OCI-LY7 (cell line): ENCODE results near the gene GABARAPL2. TPM values are rescaled to one million over a fixed set of nuclear protein-coding genes. Genes with fewer than 3 reads are reported as not detected.
A peak's percentile ranks its signal among the peaks of the same experiment; 100 is the strongest.

Experiments used
- BruUV-seq: library from RNA; stranded (reverse); fragments of 400-500 nt; replicated peaks from 2 replicates; lab custom pipeline; 2021; lab: Mats Ljungman, UMichigan
- CTCF ChIA-PET: fragments of 300-600 bp; sonication (Branson Sonifier 250); formaldehyde crosslinking; loops from one replicate; lab custom pipeline; 2022; ENCODE audit warnings: antibody characterized with exemption; ENCODE audit not compliant: unreplicated experiment; lab: Charles Lee
- POLR2A ChIA-PET: fragments of 300-600 bp; sonication (Branson Sonifier 250); formaldehyde crosslinking; loops from one replicate; lab custom pipeline; 2022; ENCODE audit warnings: antibody characterized with exemption; lab: Charles Lee
- DNase-seq: peaks from one replicate; pipeline ENCODE4 v3.0.0-alpha.2; 2015; ENCODE audit warnings: low spot score
- H2AFZ ChIP-seq: fragments of 200-600 bp; sonication (generic), shearing (Covaris generic); 2 replicates; pipeline ENCODE4 v1.6.1; 2014; ENCODE audit warnings: mild to moderate bottlenecking, antibody characterized with exemption, low read length, moderate library complexity
- H3K27ac ChIP-seq: fragments of 200-600 bp; sonication (generic); 2 replicates; pipeline ENCODE4 v1.5.1; 2014; ENCODE audit warnings: mixed run types, low read depth, mild to moderate bottlenecking, moderate library complexity, low read length, inconsistent platforms; ENCODE audit not compliant: poor library complexity, severe bottlenecking
- H3K36me3 ChIP-seq: fragments of 200-600 bp; sonication (generic); 2 replicates; pipeline ENCODE4 v1.6.1; 2014; ENCODE audit warnings: mild to moderate bottlenecking, antibody characterized with exemption, low read length, moderate library complexity, mixed read lengths; ENCODE audit not compliant: insufficient read depth
- H3K4me1 ChIP-seq: fragments of 200-600 bp; sonication (generic); 2 replicates; pipeline ENCODE4 v1.5.1; 2014; ENCODE audit warnings: mild to moderate bottlenecking, low read length; ENCODE audit not compliant: insufficient read depth, poor library complexity, severe bottlenecking
- H3K4me2 ChIP-seq: fragments of 200-600 bp; sonication (generic); 2 replicates; pipeline ENCODE4 v1.6.1; 2014; ENCODE audit warnings: mild to moderate bottlenecking, low read length
- H3K4me3 ChIP-seq: fragments of 200-600 bp; sonication (generic); 2 replicates; pipeline ENCODE4 v1.5.1; 2014; ENCODE audit warnings: mild to moderate bottlenecking, low read depth, low read length; ENCODE audit not compliant: poor library complexity, severe bottlenecking
- H3K79me2 ChIP-seq: fragments of 200-600 bp; sonication (generic); 2 replicates; pipeline ENCODE4 v1.6.1; 2016; ENCODE audit warnings: low read depth, mild to moderate bottlenecking, low read length, moderate library complexity, mixed read lengths; ENCODE audit not compliant: insufficient read depth
- H3K9me2 ChIP-seq: fragments of 200-600 bp; sonication (generic); 2 replicates; pipeline ENCODE4 v1.6.1; 2016; ENCODE audit warnings: mild to moderate bottlenecking, low read length, mixed read lengths; ENCODE audit not compliant: insufficient read depth
- H3K9me3 ChIP-seq: fragments of 200-600 bp; sonication (generic); 2 replicates; pipeline ENCODE4 v1.6.1; 2014; ENCODE audit warnings: mild to moderate bottlenecking, mixed run types, low read length, mixed read lengths
- H4K20me1 ChIP-seq: fragments of 200-600 bp; sonication (generic); 2 replicates; pipeline ENCODE4 v1.6.1; 2014; ENCODE audit warnings: mild to moderate bottlenecking, antibody characterized with exemption, low read length, moderate library complexity, mixed read lengths; ENCODE audit not compliant: insufficient read depth
- CTCF ChIP-seq: fragments of 200-600 bp; sonication (generic); conservative IDR thresholded peaks from 2 replicates; pipeline ENCODE4 v1.5.1; 2014; ENCODE audit warnings: mild to moderate bottlenecking, antibody characterized with exemption, low read length, moderate library complexity, mixed read lengths
- EZH2phosphoT487 ChIP-seq: fragments of 200-600 bp; sonication (generic); IDR thresholded peaks from 2 replicates; pipeline ENCODE4 v1.6.1; 2018; ENCODE audit warnings: low read depth, borderline replicate concordance, mild to moderate bottlenecking, mixed run types, antibody characterized with exemption, low read length, moderate library complexity, mixed read lengths
- intact Hi-C: fragments of 100-400 bp; cut with micrococcal nuclease; formaldehyde crosslinking; loops from one replicate; pipeline ENCODE4 v1.10.0; 2022; ENCODE audit not compliant: unreplicated experiment
- total RNA-seq, 2 experiments: library from RNA; depleted of rRNA in 1 of 2; stranded (reverse); fragments of >200 nt in 1 of 2; shearing (Covaris generic) in 1 of 2; gene quantifications; 2 replicates each; pipeline ENCODE4 v1.2.3, GENCODE V29; 2014 to 2022

Gene GABARAPL2
- total RNA-seq, 2 experiments from 2014 or later, result 57.7 to 93.5 TPM

- H3K36me3 ChIP-seq, result no peaks in the 10 kb centered on the region
- H3K79me2 ChIP-seq, result 0 out of 2 replicates have a peak, but pooled peaks cover 5% of the 10 kb centered on the region
- peak; percentile 95 for DNase-seq
- intact Hi-C loops, result loop anchor here (1.0 to 2.0 kb wide), 5 partner anchors 10 to 207 kb away; partner anchors contain the start of genes GABARAPL2 and TMEM170A
- ChIA-PET CTCF (interaction anchor here (0.5 to 1.2 kb wide), 5 partner anchors 10 to 66 kb away, joined by 3 to 8 read pairs (median 3); partner anchors contain the start of gene GABARAPL2), POLR2A (interaction anchor here (0.5 to 4.6 kb wide), 8 partner anchors 10 to 564 kb away, joined by 3 to 35 read pairs (median 3); partner anchors contain the start of genes GABARAPL2 and TERF2IP)
- peak within 1 kb of the TSS; percentile 85 for H3K4me3 ChIP-seq
- H3K9me3 ChIP-seq, result no peaks in the 10 kb centered on the region
- H3K27ac ChIP-seq, result peak within 1 kb of the TSS; percentile 78
- H3K9me2 ChIP-seq, result no peaks in the 10 kb centered on the region
- H4K20me1 ChIP-seq, result no peaks in the 10 kb centered on the region
- BruUV-seq, result no TSS peak
- peak within 1 kb of the TSS; percentile 100 for H3K4me2 ChIP-seq
- TF ChIP-seq CTCF (0 out of 2 replicates have a peak, but pooled peaks have one; percentile 20), EZH2phosphoT487 (no peak)
- peaks cover 14% of the 10 kb centered on the region for H3K4me1 ChIP-seq
- peak within 1 kb of the TSS; percentile 93 for H2AFZ ChIP-seq
Measured at GRCh38 chr16:75555707-75556430, 10.3 kb upstream of the GABARAPL2 start, which contains the start of gene TMEM231. TSS of gene TMEM231 (minus strand) at chr16:75556252. CDS start at chr16:75556209, 43 bp downstream.

DNA sequence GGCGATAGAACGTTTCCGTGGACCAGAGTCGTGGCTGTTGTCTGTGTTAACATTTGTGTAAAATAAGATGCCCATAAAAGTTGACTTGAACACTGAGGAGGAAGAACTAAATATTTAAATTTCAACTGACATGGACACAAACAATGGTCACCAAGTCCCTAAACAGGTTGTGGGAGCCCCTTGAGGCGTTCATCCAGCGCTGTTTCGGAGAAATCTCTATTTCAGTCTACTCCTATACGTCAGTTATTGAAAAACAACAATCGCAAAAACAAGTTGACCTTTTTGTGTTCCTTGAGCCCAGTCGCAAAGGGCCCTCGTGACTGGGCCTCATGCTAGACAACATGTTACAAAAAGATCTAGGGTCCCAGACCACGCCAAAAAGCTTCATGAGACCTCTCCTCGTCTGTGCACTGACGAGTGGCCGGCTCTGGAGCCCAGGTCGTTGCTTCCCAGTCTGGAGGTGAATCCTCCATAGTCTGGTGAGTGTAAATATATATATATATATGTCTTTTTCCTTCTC lies 9.7 kb upstream of the GABARAPL2 start:
- CTCF ChIA-PET, result interaction anchor here (1.0 to 1.2 kb wide), 3 partner anchors 9 to 65 kb away, joined by 3 to 8 read pairs (median 3); partner anchors contain the start of gene GABARAPL2
- H3K4me2 ChIP-seq, result peak overlapping the region; percentile 100

More for the DNA sequence above, 9.7 kb upstream of the GABARAPL2 start:
- Histone ChIP-seq H3K9me3 (no peaks in the 10 kb centered on the region), H3K4me3 (peak overlapping the region; percentile 85), H3K4me1 (peaks cover 14% of the 10 kb centered on the region), H3K79me2 (0 out of 2 replicates have a peak, but pooled peaks cover 5% of the 10 kb centered on the region), H3K36me3 (no peaks in the 10 kb centered on the region), H2AFZ (peak overlapping the region; percentile 93), H3K9me2 (no peaks in the 10 kb centered on the region), H3K27ac (peak overlapping the region; percentile 78), H4K20me1 (no peaks in the 10 kb centered on the region)
- BruUV-seq, result TSS peak; percentile 67
- intact Hi-C loops, result loop anchor here (1.0 to 2.0 kb wide), 4 partner anchors 10 to 206 kb away; partner anchors contain the start of gene GABARAPL2
- DNase-seq, result no peak
- POLR2A ChIA-PET, result interaction anchor here (0.5 to 4.6 kb wide), 7 partner anchors 9 to 563 kb away, joined by 3 to 35 read pairs (median 3); partner anchors contain the start of gene GABARAPL2
- TF ChIP-seq CTCF (no peak), EZH2phosphoT487 (no peak)
